T-helper 2 cell treated with Interferon-gamma antibody and Interleukin-4, amounts not matched to agents 100 ng/mL and 5 ng/mL, for 36 hours (primary cell): ENCODE data around the gene MTA2. TPM values are rescaled to one million over a fixed set of nuclear protein-coding genes. Genes with fewer than 3 reads are reported as not detected.
"Not testable (repeated sequence)": the region's sequence is repeated elsewhere in the genome, so short reads cannot be mapped to it uniquely, and the experiment has no call there.

ENCODE experiments used
- intact Hi-C: fragments of 100-400 bp; cut with micrococcal nuclease; formaldehyde crosslinking; loops from one replicate; pipeline ENCODE4 v1.15.1; 2023
- total RNA-seq: library from RNA; stranded (reverse); gene quantifications from 2 replicates; pipeline ENCODE4 v1.2.3, GENCODE V29; 2022

Gene MTA2
- total RNA-seq: 257 and 262 TPM in 2 replicates

- intact Hi-C loops: loop anchor here (1.0 to 2.0 kb wide), 4 partner anchors 11 to 126 kb away; partner anchors contain the start of genes C11orf98, CSKMT, EML3 and HNRNPUL2
Measured at GRCh38 chr11:62601372-62602140, at the start of gene MTA2. Gene MTA2, minus strand, starts transcription at chr11:62601865. Its CDS starts 415 bp downstream, at chr11:62601450.

GRCh38 chr11:62650283-62650682 lies 48.6 kb upstream of the MTA2 start:
- intact Hi-C loops: not testable (repeated sequence)

GRCh38 chr11:62649486-62649885 lies 47.8 kb upstream of the MTA2 start:
- intact Hi-C loops: no loop called here

DNA sequence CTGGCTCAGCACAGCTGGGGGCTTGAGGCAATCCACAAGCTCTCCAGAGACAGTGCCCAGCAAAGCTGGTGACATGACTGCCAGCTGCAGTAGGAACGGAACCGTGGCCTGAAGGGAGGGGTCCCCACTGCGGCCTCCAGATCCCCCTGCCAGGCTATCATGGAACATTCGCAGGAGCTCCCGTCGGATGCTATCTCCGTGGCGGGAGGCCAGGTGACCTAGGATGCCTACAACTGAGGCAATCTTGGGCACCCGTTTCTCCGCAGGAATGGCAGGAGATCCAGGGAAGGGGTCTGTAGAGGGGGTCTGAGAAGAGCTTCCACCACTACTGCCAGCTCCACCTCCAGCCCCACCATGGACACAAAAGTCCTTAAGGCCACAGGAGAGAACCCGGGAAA lies 47.3 kb upstream of the MTA2 start:
- intact Hi-C loops: no loop called here

DNA sequence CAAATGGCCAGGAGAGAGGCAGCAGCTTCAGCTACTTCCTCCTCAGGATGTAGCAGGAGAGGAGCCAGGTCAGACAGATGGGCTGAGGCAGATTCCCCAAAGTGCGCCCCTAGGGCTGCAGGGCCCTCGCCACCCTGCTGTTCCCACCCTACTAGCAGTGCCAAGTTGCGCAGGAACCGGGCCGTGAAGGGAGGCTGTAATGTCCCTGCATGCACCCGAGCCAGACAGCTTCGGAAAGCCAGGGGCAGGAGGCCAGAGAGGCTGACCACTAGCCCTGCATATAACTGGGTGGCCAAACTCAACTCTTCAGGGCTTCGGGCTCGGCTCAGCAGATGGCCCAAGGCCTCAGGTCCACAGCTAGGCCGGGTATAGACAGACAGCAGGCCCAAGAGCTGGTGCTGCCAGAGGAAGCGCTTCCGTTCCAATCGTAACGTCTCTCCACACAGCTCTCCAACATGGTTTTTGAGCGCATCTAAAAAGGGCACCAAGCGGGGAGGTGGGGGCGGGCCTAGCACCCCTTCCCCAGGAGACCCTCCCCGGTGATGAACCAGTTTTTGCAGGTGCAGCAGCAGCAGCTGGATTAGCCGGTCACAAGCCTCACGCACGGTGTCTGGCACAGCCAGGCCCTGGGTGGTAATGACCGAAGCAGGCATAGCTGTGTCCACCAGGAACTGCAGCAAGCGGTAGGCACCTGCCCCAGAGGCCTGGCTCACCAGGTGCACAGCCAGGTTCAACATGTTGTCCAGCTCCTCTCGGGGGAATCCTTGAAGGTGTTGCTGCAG lies 46.7 kb upstream of the MTA2 start:
- intact Hi-C loops: no loop called here

GRCh38 chr11:62647609-62648005 lies 45.9 kb upstream of the MTA2 start:
- intact Hi-C loops: loop anchor here (2.0 kb wide), 2 partner anchors 61 to 81 kb away; partner anchors contain the start of gene TTC9C

GRCh38 chr11:62646825-62647608 lies 45.4 kb upstream of the MTA2 start:
- intact Hi-C loops: loop anchor here (1.0 to 2.0 kb wide), 4 partner anchors 18 to 82 kb away; partner anchors contain the start of genes C11orf98, CSKMT and TTC9C

GRCh38 chr11:62645946-62646824 lies 44.5 kb upstream of the MTA2 start, which contains the start of gene GANAB:
Gene GANAB, minus strand, starts transcription at chr11:62646613. Its CDS starts 14 bp downstream, at chr11:62646599.
- intact Hi-C loops: loop anchor here (1.0 to 2.0 kb wide), 4 partner anchors 19 to 83 kb away; partner anchors contain the start of genes C11orf98, CSKMT and TTC9C

- intact Hi-C loops: no loop called here
Measured at GRCh38 chr11:62645671-62645945, 43.9 kb upstream of the MTA2 start.

GRCh38 chr11:62644220-62644619 lies 42.6 kb upstream of the MTA2 start:
- intact Hi-C loops: no loop called here

- intact Hi-C loops: no loop called here
Measured at GRCh38 chr11:62632492-62632891, 30.8 kb upstream of the MTA2 start.

- intact Hi-C loops: no loop called here
Measured at GRCh38 chr11:62627713-62628112, 26.0 kb upstream of the MTA2 start.

DNA sequence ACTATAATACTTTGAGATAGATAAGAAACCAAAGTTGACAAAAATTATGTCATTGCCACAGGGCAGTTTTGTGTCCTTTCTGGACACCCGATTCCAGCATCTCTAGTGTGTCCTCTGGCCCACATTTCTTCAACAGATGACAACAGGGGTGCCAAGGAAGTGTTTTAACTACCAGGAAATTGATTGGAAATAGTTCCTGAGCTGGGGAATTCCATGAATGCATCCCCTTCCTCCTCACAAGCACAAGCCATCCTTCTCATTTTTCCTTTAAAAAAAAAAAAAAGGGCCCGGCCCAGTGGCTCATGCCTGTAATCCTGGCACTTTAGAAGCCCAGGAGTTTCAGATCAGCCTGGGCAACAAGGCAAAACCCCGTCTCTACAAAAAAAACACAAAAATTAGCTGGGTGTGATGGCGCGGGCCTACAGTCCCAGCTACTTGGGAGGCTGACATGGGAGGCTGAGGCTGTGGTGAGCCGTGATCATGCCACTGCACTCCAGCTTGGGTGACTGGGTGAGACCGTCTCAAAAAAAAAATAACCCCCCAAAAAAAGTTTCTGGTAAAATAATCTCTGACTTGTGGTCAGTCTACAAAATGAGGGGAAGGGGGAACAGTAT lies 20.9 kb upstream of the MTA2 start:
- intact Hi-C loops: loop anchor here (1.0 to 2.0 kb wide), 3 partner anchors 23 to 42 kb away; partner anchors contain the start of genes C11orf98, CSKMT and GANAB

- intact Hi-C loops: loop anchor here (1.0 to 2.0 kb wide), 4 partner anchors 23 to 43 kb away; partner anchors contain the start of genes C11orf98, CSKMT, GANAB and TUT1
Measured at GRCh38 chr11:62621567-62622470, 20.2 kb upstream of the MTA2 start, which contains the start of gene B3GAT3. Gene B3GAT3, minus strand, starts transcription at chr11:62621986. Its CDS starts 39 bp downstream, at chr11:62621947.

- intact Hi-C loops: loop anchor here (2.0 kb wide), 1 partner anchor 30 kb away; the partner anchor contains the start of gene TUT1
Measured at GRCh38 chr11:62621027-62621566, 19.4 kb upstream of the MTA2 start.

GRCh38 chr11:62616957-62617356 lies 15.3 kb upstream of the MTA2 start:
- intact Hi-C loops: not testable (repeated sequence)

DNA sequence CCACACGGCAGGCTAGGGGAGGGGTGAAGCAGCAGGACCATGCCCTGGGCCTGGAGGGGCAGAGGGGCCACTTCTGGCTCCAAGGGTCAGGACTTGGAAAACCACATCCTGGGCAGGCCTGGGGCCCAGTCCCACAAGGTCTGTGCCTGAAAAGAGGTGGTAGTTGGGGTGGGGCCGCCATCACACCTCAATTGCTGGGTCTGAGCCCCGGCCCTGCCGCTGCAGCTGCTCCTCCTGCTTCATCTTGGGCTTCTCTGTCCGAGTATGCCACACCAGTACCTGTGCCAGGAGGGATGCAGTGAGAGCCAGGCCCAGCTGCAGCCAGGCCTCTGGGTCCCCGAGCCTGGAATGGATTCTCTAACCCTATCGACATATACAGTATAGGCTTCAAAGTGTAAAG lies 13.9 kb upstream of the MTA2 start:
- intact Hi-C loops: no loop called here

- intact Hi-C loops: loop anchor here (5.0 kb wide), 1 partner anchor 158 kb away; the partner anchor contains the start of gene TAF6L
Measured at GRCh38 chr11:62614275-62614674, 12.6 kb upstream of the MTA2 start.
